Adrenal gland (tissue), 5 donors: ENCODE results near the gene CIRBP.

Source experiments
- POLR2A ChIP-seq, 2 donors: fragments of 450-650 bp; IDR thresholded peaks; one replicate each; pipeline ENCODE4 v1.6.1; 2017; ENCODE audit warnings: antibody characterized with exemption in 2 of 2, mild to moderate bottlenecking in 2 of 2, moderate library complexity in 1 of 2
- TF ChIP-seq, protein P1 (sequence below), 6 experiments: fragments of 450-650 bp in 4 of 6; fragments of 200-600 bp in 2 of 6; sonication (generic) in 1 of 6; IDR thresholded peaks; 1 replicate in 5 of 6; 2 replicates in 1 of 6; pipeline versions ENCODE4 v1.5.1 to v1.8.0; 2016 to 2021; ENCODE audit warnings: antibody characterized with exemption in 6 of 6, mild to moderate bottlenecking in 2 of 6, moderate library complexity in 1 of 6
- donor health status: DM: no; HTN: no; CAD: no.

GRCh38 chr19:1272423-1273262, 3.5 kb downstream of the CIRBP start:
- TF ChIP-seq, protein P1, sequence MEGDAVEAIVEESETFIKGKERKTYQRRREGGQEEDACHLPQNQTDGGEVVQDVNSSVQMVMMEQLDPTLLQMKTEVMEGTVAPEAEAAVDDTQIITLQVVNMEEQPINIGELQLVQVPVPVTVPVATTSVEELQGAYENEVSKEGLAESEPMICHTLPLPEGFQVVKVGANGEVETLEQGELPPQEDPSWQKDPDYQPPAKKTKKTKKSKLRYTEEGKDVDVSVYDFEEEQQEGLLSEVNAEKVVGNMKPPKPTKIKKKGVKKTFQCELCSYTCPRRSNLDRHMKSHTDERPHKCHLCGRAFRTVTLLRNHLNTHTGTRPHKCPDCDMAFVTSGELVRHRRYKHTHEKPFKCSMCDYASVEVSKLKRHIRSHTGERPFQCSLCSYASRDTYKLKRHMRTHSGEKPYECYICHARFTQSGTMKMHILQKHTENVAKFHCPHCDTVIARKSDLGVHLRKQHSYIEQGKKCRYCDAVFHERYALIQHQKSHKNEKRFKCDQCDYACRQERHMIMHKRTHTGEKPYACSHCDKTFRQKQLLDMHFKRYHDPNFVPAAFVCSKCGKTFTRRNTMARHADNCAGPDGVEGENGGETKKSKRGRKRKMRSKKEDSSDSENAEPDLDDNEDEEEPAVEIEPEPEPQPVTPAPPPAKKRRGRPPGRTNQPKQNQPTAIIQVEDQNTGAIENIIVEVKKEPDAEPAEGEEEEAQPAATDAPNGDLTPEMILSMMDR (IDR thresholded peaks at IDR 0.05), result no peak
- TF ChIP-seq POLR2A (IDR thresholded peaks at IDR 0.05), result no peak
